Caco-2 (cell line): ENCODE measurements around the gene UHRF2. TPM values are rescaled to one million over a fixed set of nuclear protein-coding genes. Genes with fewer than 3 reads are reported as not detected.

ENCODE experiments used
- BruUV-seq: library from RNA; stranded (reverse); fragments of 400-500 nt; replicated peaks from 2 replicates; lab custom pipeline; 2021; lab: Mats Ljungman, UMichigan
- CTCF ChIA-PET: fragments of 300-600 bp; sonication (Branson Sonifier 250); formaldehyde crosslinking; loops from one replicate; lab custom pipeline; 2022; ENCODE audit warnings: antibody characterized with exemption; lab: Charles Lee
- POLR2A ChIA-PET: fragments of 300-600 bp; sonication (Branson Sonifier 250); formaldehyde crosslinking; loops from one replicate; lab custom pipeline; 2022; ENCODE audit warnings: antibody characterized with exemption; lab: Charles Lee
- DNase-seq, 2 experiments: peaks; one replicate each; pipeline versions ENCODE4 v3.0.0 to v3.0.0-alpha.2; 2020 to 2022
- H3K27me3 ChIP-seq: replicated peaks from 2 replicates; pipeline ENCODE4 v1.6.0; 2011; ENCODE audit warnings: low read length; ENCODE audit not compliant: control insufficient read depth, insufficient read depth
- H3K36me3 ChIP-seq: 2 replicates; pipeline ENCODE4 v1.5.1; 2011; ENCODE audit warnings: low read length; ENCODE audit not compliant: control insufficient read depth, insufficient read depth
- H3K4me1 ChIP-seq: fragments of 250-450 bp; sonication (Bioruptor Pico); 2 replicates; pipeline ENCODE4 v1.5.1; 2020; ENCODE audit warnings: mild to moderate bottlenecking
- H3K4me3 ChIP-seq: 2 replicates; pipeline ENCODE4 v1.5.1; 2011; ENCODE audit warnings: low read depth, mild to moderate bottlenecking, control low read depth, low read length
- H3K9me3 ChIP-seq: fragments of 250-450 bp; sonication (Bioruptor Pico); 2 replicates; pipeline ENCODE4 v1.5.1; 2020; ENCODE audit warnings: mild to moderate bottlenecking, moderate library complexity
- H3K27ac Mint-ChIP-seq: one replicate; pipeline ENCODE4 v1.8.0; 2022; ENCODE audit warnings: mixed read lengths; ENCODE audit not compliant: unreplicated experiment
- H3K27me3 Mint-ChIP-seq: one replicate; pipeline ENCODE4 v1.8.0; 2022; ENCODE audit warnings: mixed read lengths; ENCODE audit not compliant: insufficient read depth, unreplicated experiment
- H3K36me3 Mint-ChIP-seq: one replicate; pipeline ENCODE4 v1.8.0; 2022; ENCODE audit warnings: mild to moderate bottlenecking, mixed read lengths; ENCODE audit not compliant: insufficient read depth, unreplicated experiment
- H3K4me1 Mint-ChIP-seq: one replicate; pipeline ENCODE4 v1.8.0; 2022; ENCODE audit warnings: low read depth, mixed read lengths; ENCODE audit not compliant: unreplicated experiment
- H3K4me3 Mint-ChIP-seq: one replicate; pipeline ENCODE4 v1.8.0; 2022; ENCODE audit warnings: mild to moderate bottlenecking, moderate library complexity, mixed read lengths; ENCODE audit not compliant: unreplicated experiment
- H3K9me3 Mint-ChIP-seq: one replicate; pipeline ENCODE4 v1.8.0; 2022; ENCODE audit warnings: mixed read lengths; ENCODE audit not compliant: unreplicated experiment
- CTCF ChIP-seq, 2 experiments: fragments of 200-600 bp in 1 of 2; IDR thresholded peaks; 1 replicate in 1 of 2; 2 replicates in 1 of 2; pipeline versions ENCODE4 v1.5.1 to v1.8.0; 2011 to 2022; ENCODE audit warnings: antibody characterized with exemption in 1 of 2, control low read depth in 1 of 2, inconsistent platforms in 1 of 2, low read depth in 1 of 2, low read length in 1 of 2, mild to moderate bottlenecking in 1 of 2, moderate library complexity in 1 of 2; ENCODE audit not compliant: insufficient read depth in 1 of 2, severe bottlenecking in 1 of 2, unreplicated experiment in 1 of 2
- intact Hi-C: fragments of 100-400 bp; cut with micrococcal nuclease; formaldehyde crosslinking; loops from one replicate; pipeline ENCODE4 v1.10.0; 2022; ENCODE audit not compliant: unreplicated experiment
- total RNA-seq: library from RNA; stranded (reverse); gene quantifications from 2 replicates; pipeline ENCODE4 v1.2.3, GENCODE V29; 2022

The UHRF2 gene
- total RNA-seq, 1 experiment from 2014 or later = 38.1 TPM

GRCh38 chr9:6428940-6429889 lies 16.2 kb downstream of the UHRF2 start:
- no peaks in the 10 kb centered on the region for H3K4me1 ChIP-seq
- no peaks in the 10 kb centered on the region for H3K9me3 Mint-ChIP-seq
- TF ChIP-seq CTCF (IDR thresholded peaks at IDR 0.05; ENCODE audit: insufficient read depth in 1 of 2, low read depth in 1 of 2, low read length in 1 of 2, severe bottlenecking in 1 of 2, unreplicated experiment in 1 of 2) = no peak
- no peak for DNase-seq
- CTCF ChIA-PET = no interaction called here
- H3K27me3 ChIP-seq = no peaks in the 10 kb centered on the region
- H3K4me3 ChIP-seq = no peak overlapping the region
- POLR2A ChIA-PET = no interaction called here
- H3K4me1 Mint-ChIP-seq = no peaks in the 10 kb centered on the region
- H3K9me3 ChIP-seq = no peaks in the 10 kb centered on the region
- H3K27ac Mint-ChIP-seq = no peak overlapping the region
- no peaks in the 10 kb centered on the region for H3K36me3 ChIP-seq
- peaks cover under 1% of the 10 kb centered on the region for H3K36me3 Mint-ChIP-seq
- BruUV-seq = no TSS peak
- H3K27me3 Mint-ChIP-seq = no peaks in the 10 kb centered on the region
- intact Hi-C loops = no loop called here
- no peak overlapping the region for H3K4me3 Mint-ChIP-seq

GRCh38 chr9:6431038-6431437 lies 18.0 kb downstream of the UHRF2 start:
- no peaks in the 10 kb centered on the region for H3K4me1 ChIP-seq
- Mint-ChIP-seq H3K36me3 (peaks cover 10% of the 10 kb centered on the region), H3K27ac (no peak overlapping the region), H3K9me3 (no peaks in the 10 kb centered on the region), H3K4me1 (no peaks in the 10 kb centered on the region), H3K4me3 (no peak overlapping the region), H3K27me3 (no peaks in the 10 kb centered on the region)
- BruUV-seq = no TSS peak
- H3K36me3 ChIP-seq = no peaks in the 10 kb centered on the region
- intact Hi-C loops = no loop called here
- TF ChIP-seq CTCF (IDR thresholded peaks at IDR 0.05; ENCODE audit: insufficient read depth in 1 of 2, low read depth in 1 of 2, low read length in 1 of 2, severe bottlenecking in 1 of 2, unreplicated experiment in 1 of 2) = no peak
- no peak overlapping the region for H3K4me3 ChIP-seq
- DNase-seq = no peak
- CTCF ChIA-PET = interaction anchor here (0.8 kb wide), 1 partner anchor 209 kb away, joined by 3 read pairs; no protein-coding TSS in a partner anchor
- POLR2A ChIA-PET = no interaction called here
- no peaks in the 10 kb centered on the region for H3K27me3 ChIP-seq
- H3K9me3 ChIP-seq = no peaks in the 10 kb centered on the region

GRCh38 chr9:6433410-6433809 lies 20.4 kb downstream of the UHRF2 start:
- no peak overlapping the region for H3K4me3 Mint-ChIP-seq
- H3K27me3 Mint-ChIP-seq = no peaks in the 10 kb centered on the region
- TF ChIP-seq CTCF (IDR thresholded peaks at IDR 0.05; ENCODE audit: insufficient read depth in 1 of 2, low read depth in 1 of 2, low read length in 1 of 2, severe bottlenecking in 1 of 2, unreplicated experiment in 1 of 2) = no peak
- DNase-seq = no peak
- CTCF ChIA-PET = no interaction called here
- no peaks in the 10 kb centered on the region for H3K9me3 Mint-ChIP-seq
- H3K4me3 ChIP-seq = no peak overlapping the region
- no peaks in the 10 kb centered on the region for H3K27me3 ChIP-seq
- H3K36me3 ChIP-seq = no peaks in the 10 kb centered on the region
- H3K4me1 ChIP-seq = no peaks in the 10 kb centered on the region
- H3K27ac Mint-ChIP-seq = no peak overlapping the region
- BruUV-seq = no TSS peak
- POLR2A ChIA-PET = no interaction called here
- intact Hi-C loops = no loop called here
- H3K36me3 Mint-ChIP-seq = peaks cover 10% of the 10 kb centered on the region
- no peaks in the 10 kb centered on the region for H3K9me3 ChIP-seq
- no peaks in the 10 kb centered on the region for H3K4me1 Mint-ChIP-seq
